Parathyroid adenoma (tissue), 2 donors: ENCODE results near the gene NTS.

Experiments used
- H2AFZ ChIP-seq: fragments of 300-600 bp; sonication (generic); one replicate; pipeline ENCODE4 v1.7.0; 2017; ENCODE audit warnings: antibody characterized with exemption, mild to moderate bottlenecking
- H3K27ac ChIP-seq: fragments of 300-600 bp; sonication (generic); one replicate; pipeline ENCODE4 v1.7.0; 2017
- H3K27me3 ChIP-seq: fragments of 300-600 bp; sonication (generic); one replicate; pipeline ENCODE4 v1.7.0; 2017; ENCODE audit warnings: low read length; ENCODE audit not compliant: control insufficient read depth, insufficient read depth
- H3K36me3 ChIP-seq: fragments of 300-600 bp; sonication (generic); one replicate; pipeline ENCODE4 v1.7.0; 2017; ENCODE audit warnings: low read length; ENCODE audit not compliant: control insufficient read depth, insufficient read depth
- H3K4me1 ChIP-seq: fragments of 300-600 bp; sonication (generic); one replicate; pipeline ENCODE4 v1.7.0; 2017; ENCODE audit warnings: control low read depth
- H3K4me2 ChIP-seq: fragments of 300-600 bp; sonication (generic); one replicate; pipeline ENCODE4 v1.7.0; 2017; ENCODE audit warnings: low read length
- H3K4me3 ChIP-seq: fragments of 300-600 bp; sonication (generic); one replicate; pipeline ENCODE4 v1.7.0; 2017; ENCODE audit warnings: low read depth, low read length
- H3K79me2 ChIP-seq: fragments of 300-600 bp; sonication (generic); one replicate; pipeline ENCODE4 v1.7.0; 2017; ENCODE audit warnings: control low read depth
- H3K9ac ChIP-seq: fragments of 300-600 bp; sonication (generic); one replicate; pipeline ENCODE4 v1.7.0; 2017; ENCODE audit warnings: mild to moderate bottlenecking
- H3K9me3 ChIP-seq: fragments of 300-600 bp; sonication (generic); one replicate; pipeline ENCODE4 v1.7.0; 2017; ENCODE audit warnings: low read length; ENCODE audit not compliant: control insufficient read depth
- CTCF ChIP-seq: fragments of 300-600 bp; sonication (generic); IDR thresholded peaks from one replicate; pipeline ENCODE4 v1.7.0; 2017; ENCODE audit warnings: antibody characterized with exemption, mild to moderate bottlenecking
- donor health status: primary hyperparathyroidism.

Gene NTS

DNA sequence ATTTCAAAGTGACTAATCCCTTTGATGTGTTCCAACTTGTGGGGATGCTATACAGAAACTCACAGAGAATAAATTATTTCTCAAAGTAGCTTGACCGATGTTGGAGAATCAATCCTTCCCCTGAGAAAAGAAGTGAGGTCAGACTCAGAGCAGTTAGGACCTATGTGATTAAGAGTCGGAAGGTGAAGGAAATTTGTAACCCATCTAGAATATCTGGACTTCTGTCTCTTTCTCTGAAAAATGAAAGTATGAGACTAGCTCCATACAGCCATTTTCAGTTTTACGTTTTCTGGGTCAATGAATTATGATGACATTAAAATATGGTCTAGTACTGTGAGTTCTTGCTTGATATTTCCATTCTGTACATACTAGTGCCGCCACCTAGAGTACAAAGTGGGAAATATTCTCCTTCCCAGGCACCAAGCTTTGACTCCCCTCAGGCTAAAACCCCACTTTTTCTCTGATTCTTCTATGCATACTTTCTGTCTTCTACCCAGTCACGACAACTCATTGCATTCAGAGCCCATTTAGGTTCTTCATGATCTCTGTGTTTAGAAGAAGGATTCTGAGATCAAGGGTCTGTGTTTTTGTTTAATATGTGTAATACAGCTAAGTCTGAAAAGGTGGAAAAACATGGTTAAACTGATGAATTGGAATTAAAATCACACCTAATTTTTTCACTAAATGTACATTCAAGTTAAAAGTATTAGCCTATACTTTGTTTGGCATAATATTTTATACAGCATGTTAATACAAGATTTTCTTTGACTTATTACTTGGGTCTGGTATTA, 6.9 kb upstream of the NTS start:
- no peaks in the 10 kb centered on the region for H3K79me2 ChIP-seq
- no peaks in the 10 kb centered on the region for H3K4me1 ChIP-seq
- no peak overlapping the region for H3K9ac ChIP-seq
- no peak overlapping the region for H3K27ac ChIP-seq
- H3K9me3 ChIP-seq, result no peaks in the 10 kb centered on the region
- no peaks in the 10 kb centered on the region for H3K36me3 ChIP-seq
- peak; percentile 85 for TF ChIP-seq CTCF
- no peak overlapping the region for H3K4me3 ChIP-seq
- no peak overlapping the region for H3K4me2 ChIP-seq
- H2AFZ ChIP-seq, result no peak overlapping the region
- H3K27me3 ChIP-seq, result no peaks in the 10 kb centered on the region

DNA sequence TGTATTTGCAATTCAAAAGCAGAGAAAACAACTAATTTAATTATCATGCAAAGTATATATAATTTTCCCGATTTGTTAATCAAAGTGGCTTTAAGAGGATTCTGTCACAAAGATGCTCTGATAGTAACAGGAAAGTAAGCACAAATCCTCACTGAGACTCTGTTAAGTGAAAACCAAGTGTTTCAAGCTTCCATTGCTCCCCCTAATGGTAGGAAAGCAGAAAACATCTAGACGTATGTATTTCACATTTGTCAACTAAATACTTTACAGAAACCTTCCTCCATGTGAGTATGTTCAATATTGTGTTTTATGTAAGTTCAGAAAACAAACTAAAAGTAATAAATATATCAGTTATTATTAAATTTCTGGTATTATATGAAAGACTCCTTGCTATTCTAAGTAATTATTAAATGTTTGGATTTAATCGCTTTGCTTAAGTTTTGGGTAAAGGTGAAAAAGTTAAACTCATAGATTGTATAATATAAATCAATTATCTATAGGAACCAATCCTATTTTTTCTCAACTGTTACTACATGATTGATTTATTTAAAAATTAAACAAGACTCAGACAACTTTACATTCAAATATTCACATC, 1.5 kb upstream of the NTS start:
- H3K36me3 ChIP-seq, result no peaks in the 10 kb centered on the region

GRCh38 chr12:85877459-85877858, 3.4 kb downstream of the NTS start:
- no peak for TF ChIP-seq CTCF
- Histone ChIP-seq H3K4me3 (no peak overlapping the region), H3K27me3 (no peaks in the 10 kb centered on the region), H2AFZ (no peak overlapping the region), H3K4me2 (no peak overlapping the region), H3K9me3 (no peaks in the 10 kb centered on the region), H3K4me1 (no peaks in the 10 kb centered on the region), H3K79me2 (no peaks in the 10 kb centered on the region), H3K9ac (no peak overlapping the region), H3K27ac (no peak overlapping the region), H3K36me3 (no peaks in the 10 kb centered on the region)

More for the DNA sequence above, 1.5 kb upstream of the NTS start:
- Histone ChIP-seq H3K4me3 (no peak overlapping the region), H3K9me3 (no peaks in the 10 kb centered on the region), H3K79me2 (no peaks in the 10 kb centered on the region), H3K27ac (no peak overlapping the region), H3K9ac (no peak overlapping the region), H3K4me2 (no peak overlapping the region), H3K4me1 (no peaks in the 10 kb centered on the region), H2AFZ (no peak overlapping the region), H3K27me3 (no peaks in the 10 kb centered on the region)
- peak; percentile 67 for TF ChIP-seq CTCF

DNA sequence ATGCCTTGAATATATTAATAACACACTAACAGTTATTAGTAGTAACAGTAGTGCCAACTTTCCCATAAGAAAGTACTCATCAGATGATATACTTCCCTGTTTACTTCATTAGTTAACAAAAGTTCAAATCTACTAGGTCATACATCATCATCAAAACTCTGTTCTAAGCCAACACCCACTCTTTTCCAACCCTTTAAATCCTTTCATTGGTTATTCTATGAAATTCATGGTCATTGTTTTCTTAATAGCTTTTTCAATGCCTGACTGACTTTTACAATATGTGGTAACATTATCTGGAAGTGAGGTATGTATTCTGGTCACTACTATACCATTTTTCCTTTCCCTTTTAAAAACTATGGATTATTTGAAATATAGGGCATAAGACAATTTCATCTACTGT, 9.7 kb downstream of the NTS start:
- TF ChIP-seq CTCF, result no peak
- no peak overlapping the region for H2AFZ ChIP-seq

More for the DNA sequence above, 9.7 kb downstream of the NTS start:
- Histone ChIP-seq H3K4me3 (no peak overlapping the region), H3K9ac (no peak overlapping the region), H3K9me3 (no peaks in the 10 kb centered on the region), H3K4me1 (no peaks in the 10 kb centered on the region), H3K4me2 (no peak overlapping the region), H3K27ac (no peak overlapping the region), H3K79me2 (no peaks in the 10 kb centered on the region), H3K27me3 (no peaks in the 10 kb centered on the region), H3K36me3 (no peaks in the 10 kb centered on the region)
